ENCODE data around the gene VPS8.

Gene VPS8

DNA sequence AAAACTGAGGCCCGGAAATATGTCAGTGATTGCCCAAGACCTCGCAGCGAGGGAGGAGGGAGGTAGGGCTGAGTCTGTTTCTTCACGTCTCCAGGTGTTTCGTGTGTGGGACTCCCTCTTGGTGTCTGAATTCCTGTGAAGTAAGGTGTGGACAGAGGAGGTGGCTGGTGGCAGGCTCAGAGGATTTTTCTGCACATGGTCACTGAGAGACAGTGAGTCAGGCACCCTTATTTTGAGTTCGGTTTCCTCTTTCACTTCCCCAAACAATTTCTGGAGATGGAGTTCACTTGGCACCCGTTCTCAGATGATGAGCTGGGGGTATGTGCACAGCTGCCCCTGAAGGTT is 46.3 kb upstream of the VPS8 start:
- Histone ChIP-seq H3K27me3 (ENCODE audit: insufficient read depth, low read length) (no peaks in the 10 kb centered on the region), H3K79me2 (ENCODE audit: insufficient read depth, low read length) (no peaks in the 10 kb centered on the region), H3K9me3 (ENCODE audit: low read length) (no peaks in the 10 kb centered on the region), H3K27ac (ENCODE audit: low read depth, low read length, poor library complexity, severe bottlenecking) (no peak overlapping the region), H3K36me3 (ENCODE audit: insufficient read depth, low read length) (no peaks in the 10 kb centered on the region), H3K4me3 (ENCODE audit: low read depth, low read length, poor library complexity, severe bottlenecking) (no peak overlapping the region), H3F3A (ENCODE audit: insufficient read depth, low read length) (no peaks in the 10 kb centered on the region), H2AFZ (ENCODE audit: low read length) (no peak overlapping the region), H3K9me2 (ENCODE audit: low read depth, low read length) (no peaks in the 10 kb centered on the region), H3K4me2 (ENCODE audit: low read length) (no peak overlapping the region), H3K4me1 (ENCODE audit: insufficient read depth, low read length, severe bottlenecking) (no peaks in the 10 kb centered on the region), H3K9ac (ENCODE audit: low read length) (no peak overlapping the region), H4K20me1 (ENCODE audit: insufficient read depth, low read length) (no peaks in the 10 kb centered on the region)
- TF ChIP-seq, protein P1, sequence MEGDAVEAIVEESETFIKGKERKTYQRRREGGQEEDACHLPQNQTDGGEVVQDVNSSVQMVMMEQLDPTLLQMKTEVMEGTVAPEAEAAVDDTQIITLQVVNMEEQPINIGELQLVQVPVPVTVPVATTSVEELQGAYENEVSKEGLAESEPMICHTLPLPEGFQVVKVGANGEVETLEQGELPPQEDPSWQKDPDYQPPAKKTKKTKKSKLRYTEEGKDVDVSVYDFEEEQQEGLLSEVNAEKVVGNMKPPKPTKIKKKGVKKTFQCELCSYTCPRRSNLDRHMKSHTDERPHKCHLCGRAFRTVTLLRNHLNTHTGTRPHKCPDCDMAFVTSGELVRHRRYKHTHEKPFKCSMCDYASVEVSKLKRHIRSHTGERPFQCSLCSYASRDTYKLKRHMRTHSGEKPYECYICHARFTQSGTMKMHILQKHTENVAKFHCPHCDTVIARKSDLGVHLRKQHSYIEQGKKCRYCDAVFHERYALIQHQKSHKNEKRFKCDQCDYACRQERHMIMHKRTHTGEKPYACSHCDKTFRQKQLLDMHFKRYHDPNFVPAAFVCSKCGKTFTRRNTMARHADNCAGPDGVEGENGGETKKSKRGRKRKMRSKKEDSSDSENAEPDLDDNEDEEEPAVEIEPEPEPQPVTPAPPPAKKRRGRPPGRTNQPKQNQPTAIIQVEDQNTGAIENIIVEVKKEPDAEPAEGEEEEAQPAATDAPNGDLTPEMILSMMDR (IDR thresholded peaks at IDR 0.05; ENCODE audit: low read length), result no peak
- TF ChIP-seq EZH2 (IDR thresholded peaks at IDR 0.05; ENCODE audit: borderline replicate concordance, low read length), result no peak

DNA sequence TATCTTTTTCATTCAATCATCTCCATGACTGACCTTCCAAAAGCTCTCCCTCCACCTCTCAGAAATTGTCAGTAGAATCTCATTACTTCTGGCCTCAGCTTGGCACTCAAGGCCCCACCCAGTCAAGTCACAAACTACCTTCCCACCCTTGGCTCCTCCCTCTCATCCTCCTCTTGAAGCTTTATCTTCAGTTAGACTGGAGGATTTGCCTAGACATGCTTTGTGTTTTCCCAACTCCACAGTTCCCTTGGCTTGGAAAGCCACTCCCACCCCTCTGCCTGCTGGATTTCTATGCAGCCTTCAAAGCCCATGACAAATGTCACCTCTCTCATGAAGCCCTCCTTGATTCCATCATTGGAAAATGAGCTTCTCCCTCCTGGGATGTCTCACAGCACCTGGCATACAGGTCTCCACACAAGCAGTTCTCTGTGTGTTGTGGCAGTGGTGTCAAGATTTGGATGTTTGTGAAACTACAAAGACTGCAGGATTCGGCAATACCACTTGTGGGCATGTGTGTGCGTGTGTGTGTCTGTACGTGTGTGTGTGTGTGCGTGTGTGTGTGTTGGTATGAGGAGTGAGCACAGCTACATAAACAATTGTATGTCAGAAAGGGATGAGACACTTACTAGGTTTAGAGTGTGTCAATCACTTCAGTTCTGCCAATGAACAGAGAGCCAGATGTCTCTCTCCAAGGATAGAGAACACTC is 45.3 kb upstream of the VPS8 start:
- no peaks in the 10 kb centered on the region for H3K9me3 ChIP-seq (ENCODE audit: low read length)
- no peaks in the 10 kb centered on the region for H3K36me3 ChIP-seq (ENCODE audit: insufficient read depth, low read length)
- no peak overlapping the region for H3K9ac ChIP-seq (ENCODE audit: low read length)
- H3K4me3 ChIP-seq (ENCODE audit: low read depth, low read length, poor library complexity, severe bottlenecking), result no peak overlapping the region
- no peak overlapping the region for H2AFZ ChIP-seq (ENCODE audit: low read length)
- no peak overlapping the region for H3K27ac ChIP-seq (ENCODE audit: low read depth, low read length, poor library complexity, severe bottlenecking)
- H4K20me1 ChIP-seq (ENCODE audit: insufficient read depth, low read length), result no peaks in the 10 kb centered on the region
- H3K4me1 ChIP-seq (ENCODE audit: insufficient read depth, low read length, severe bottlenecking), result no peaks in the 10 kb centered on the region
- no peaks in the 10 kb centered on the region for H3F3A ChIP-seq (ENCODE audit: insufficient read depth, low read length)
- H3K27me3 ChIP-seq (ENCODE audit: insufficient read depth, low read length), result no peaks in the 10 kb centered on the region
- TF ChIP-seq, protein P1 (IDR thresholded peaks at IDR 0.05; ENCODE audit: low read length), result no peak
- H3K9me2 ChIP-seq (ENCODE audit: low read depth, low read length), result no peaks in the 10 kb centered on the region
- H3K79me2 ChIP-seq (ENCODE audit: insufficient read depth, low read length), result no peaks in the 10 kb centered on the region
- no peak overlapping the region for H3K4me2 ChIP-seq (ENCODE audit: low read length)

DNA sequence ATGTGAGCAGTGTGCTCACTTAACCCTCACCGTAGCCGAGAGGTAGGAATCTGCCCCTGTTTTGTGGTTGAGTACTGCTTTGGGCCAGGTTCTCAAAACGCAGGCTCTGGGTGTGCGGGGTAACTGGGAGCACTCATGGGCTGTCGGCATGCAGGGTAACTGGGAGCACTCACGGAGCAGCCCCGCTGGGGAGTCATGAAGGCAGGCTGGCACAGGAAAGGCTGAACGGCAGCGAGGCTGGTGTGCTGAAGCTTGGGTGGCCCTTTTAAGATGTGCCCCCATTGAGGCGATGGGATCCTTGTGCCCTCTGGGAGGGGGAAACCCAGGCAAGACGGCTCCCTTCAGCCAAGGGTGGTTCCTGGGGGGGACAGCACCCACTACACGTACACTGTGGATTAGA is 44.6 kb upstream of the VPS8 start:
- no peaks in the 10 kb centered on the region for H3K36me3 ChIP-seq (ENCODE audit: insufficient read depth, low read length)
- TF ChIP-seq, protein P1 (IDR thresholded peaks at IDR 0.05; ENCODE audit: low read length), result no peak
- no peak for TF ChIP-seq EZH2 (IDR thresholded peaks at IDR 0.05; ENCODE audit: borderline replicate concordance, low read length)
- H4K20me1 ChIP-seq (ENCODE audit: insufficient read depth, low read length), result no peaks in the 10 kb centered on the region
- no peaks in the 10 kb centered on the region for H3K27me3 ChIP-seq (ENCODE audit: insufficient read depth, low read length)
- H3K4me2 ChIP-seq (ENCODE audit: low read length), result no peak overlapping the region
- no peaks in the 10 kb centered on the region for H3K9me2 ChIP-seq (ENCODE audit: low read depth, low read length)
- no peaks in the 10 kb centered on the region for H3F3A ChIP-seq (ENCODE audit: insufficient read depth, low read length)
- no peak overlapping the region for H2AFZ ChIP-seq (ENCODE audit: low read length)
- no peaks in the 10 kb centered on the region for H3K4me1 ChIP-seq (ENCODE audit: insufficient read depth, low read length, severe bottlenecking)
- H3K79me2 ChIP-seq (ENCODE audit: insufficient read depth, low read length), result no peaks in the 10 kb centered on the region
- no peaks in the 10 kb centered on the region for H3K9me3 ChIP-seq (ENCODE audit: low read length)
- no peak overlapping the region for H3K27ac ChIP-seq (ENCODE audit: low read depth, low read length, poor library complexity, severe bottlenecking)
- H3K9ac ChIP-seq (ENCODE audit: low read length), result no peak overlapping the region
- H3K4me3 ChIP-seq (ENCODE audit: low read depth, low read length, poor library complexity, severe bottlenecking), result no peak overlapping the region

Measured in OCI-LY1 (cell line).